ENCODE data around the gene FUCA2.

DNA sequence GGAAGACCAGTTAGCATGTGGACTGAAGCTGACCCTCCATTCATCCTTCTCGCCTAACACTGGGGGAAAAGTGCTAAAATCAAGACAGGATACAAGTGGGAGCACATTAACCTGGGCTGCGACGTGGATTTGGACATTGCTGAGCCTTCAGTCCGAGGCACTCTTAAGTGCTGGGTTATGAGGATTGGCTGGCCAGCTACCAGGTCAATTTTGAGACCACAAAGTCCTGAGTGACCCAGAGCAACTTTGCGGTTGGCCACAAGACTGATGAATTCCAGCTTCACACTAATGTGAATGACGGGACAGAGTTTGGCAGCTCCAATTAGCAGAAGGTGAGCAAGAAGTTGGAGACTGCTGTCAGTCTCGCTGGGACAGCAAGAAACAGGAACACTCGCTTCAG is 20.7 kb downstream of the FUCA2 start:
- no peak for TF ChIP-seq YY1 (IDR thresholded peaks at IDR 0.05; ENCODE audit: low read depth, low read length)
- TF ChIP-seq, protein P1, sequence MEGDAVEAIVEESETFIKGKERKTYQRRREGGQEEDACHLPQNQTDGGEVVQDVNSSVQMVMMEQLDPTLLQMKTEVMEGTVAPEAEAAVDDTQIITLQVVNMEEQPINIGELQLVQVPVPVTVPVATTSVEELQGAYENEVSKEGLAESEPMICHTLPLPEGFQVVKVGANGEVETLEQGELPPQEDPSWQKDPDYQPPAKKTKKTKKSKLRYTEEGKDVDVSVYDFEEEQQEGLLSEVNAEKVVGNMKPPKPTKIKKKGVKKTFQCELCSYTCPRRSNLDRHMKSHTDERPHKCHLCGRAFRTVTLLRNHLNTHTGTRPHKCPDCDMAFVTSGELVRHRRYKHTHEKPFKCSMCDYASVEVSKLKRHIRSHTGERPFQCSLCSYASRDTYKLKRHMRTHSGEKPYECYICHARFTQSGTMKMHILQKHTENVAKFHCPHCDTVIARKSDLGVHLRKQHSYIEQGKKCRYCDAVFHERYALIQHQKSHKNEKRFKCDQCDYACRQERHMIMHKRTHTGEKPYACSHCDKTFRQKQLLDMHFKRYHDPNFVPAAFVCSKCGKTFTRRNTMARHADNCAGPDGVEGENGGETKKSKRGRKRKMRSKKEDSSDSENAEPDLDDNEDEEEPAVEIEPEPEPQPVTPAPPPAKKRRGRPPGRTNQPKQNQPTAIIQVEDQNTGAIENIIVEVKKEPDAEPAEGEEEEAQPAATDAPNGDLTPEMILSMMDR (IDR thresholded peaks at IDR 0.05; ENCODE audit: control extremely low read depth in 1 of 3, insufficient read depth in 1 of 3, low read depth in 1 of 3, low read length in 3 of 3), result no peak
- TF ChIP-seq GABPA (IDR thresholded peaks at IDR 0.05; ENCODE audit: borderline replicate concordance, insufficient read depth, low read length), result no peak
- TF ChIP-seq ZNF274 (IDR thresholded peaks at IDR 0.05; ENCODE audit: borderline replicate concordance, extremely low read depth, low read length), result no peak
- no peak for TF ChIP-seq EP300 (IDR thresholded peaks at IDR 0.05; ENCODE audit: borderline replicate concordance in 1 of 2, low read depth in 2 of 2, low read length in 2 of 2)
- TF ChIP-seq NRF1 (IDR thresholded peaks at IDR 0.05; ENCODE audit: low read depth, low read length), result no peak
- TF ChIP-seq POLR2A (IDR thresholded peaks at IDR 0.05; ENCODE audit: control extremely low read depth in 1 of 2, low read depth in 2 of 2, low read length in 2 of 2), result peak in 1 of 2 experiments; percentile 1; a peak in 1 of 3 replicates
- no peak for TF ChIP-seq RAD21 (IDR thresholded peaks at IDR 0.05 in 1 of 2, conservative IDR thresholded peaks at IDR 0.05 in 1 of 2; ENCODE audit: low read depth in 2 of 2, low read length in 2 of 2)
- no peak for TF ChIP-seq SRF (IDR thresholded peaks at IDR 0.05; ENCODE audit: low read depth, low read length)
- no peak for TF ChIP-seq TAF1 (IDR thresholded peaks at IDR 0.05; ENCODE audit: low read depth, low read length)
- TF ChIP-seq TBP (IDR thresholded peaks at IDR 0.05; ENCODE audit: low read depth, low read length), result no peak
- TF ChIP-seq POLR2AphosphoS5 (IDR thresholded peaks at IDR 0.05; ENCODE audit: low read depth, low read length), result no peak
- TF ChIP-seq EZH2 (IDR thresholded peaks at IDR 0.05; ENCODE audit: low read depth, low read length, severe bottlenecking), result no peak
- TF ChIP-seq CEBPB (IDR thresholded peaks at IDR 0.05; ENCODE audit: low read depth, low read length), result no peak

Measured in H1 (cell line).